MM.1S (cell line): ENCODE measurements around the gene ITGB2.

ENCODE experiments used
- EZH2 ChIP-seq: fragments of 300-600 bp; sonication (generic); optimal IDR thresholded peaks from 2 replicates; pipeline ENCODE3; 2017; ENCODE audit warnings: low read depth, mild to moderate bottlenecking, antibody characterized with exemption, low read length, mixed read lengths
- EZH2phosphoT487 ChIP-seq: fragments of 300-600 bp; sonication (generic); IDR thresholded peaks from 2 replicates; pipeline ENCODE4 v1.6.1; 2018; ENCODE audit warnings: antibody characterized with exemption, low read length
- TF ChIP-seq, protein P1 (sequence below): fragments of 300-600 bp; sonication (generic); IDR thresholded peaks from 2 replicates; pipeline ENCODE4 v1.5.1; 2016; ENCODE audit warnings: antibody characterized with exemption, low read length, mixed read lengths

DNA sequence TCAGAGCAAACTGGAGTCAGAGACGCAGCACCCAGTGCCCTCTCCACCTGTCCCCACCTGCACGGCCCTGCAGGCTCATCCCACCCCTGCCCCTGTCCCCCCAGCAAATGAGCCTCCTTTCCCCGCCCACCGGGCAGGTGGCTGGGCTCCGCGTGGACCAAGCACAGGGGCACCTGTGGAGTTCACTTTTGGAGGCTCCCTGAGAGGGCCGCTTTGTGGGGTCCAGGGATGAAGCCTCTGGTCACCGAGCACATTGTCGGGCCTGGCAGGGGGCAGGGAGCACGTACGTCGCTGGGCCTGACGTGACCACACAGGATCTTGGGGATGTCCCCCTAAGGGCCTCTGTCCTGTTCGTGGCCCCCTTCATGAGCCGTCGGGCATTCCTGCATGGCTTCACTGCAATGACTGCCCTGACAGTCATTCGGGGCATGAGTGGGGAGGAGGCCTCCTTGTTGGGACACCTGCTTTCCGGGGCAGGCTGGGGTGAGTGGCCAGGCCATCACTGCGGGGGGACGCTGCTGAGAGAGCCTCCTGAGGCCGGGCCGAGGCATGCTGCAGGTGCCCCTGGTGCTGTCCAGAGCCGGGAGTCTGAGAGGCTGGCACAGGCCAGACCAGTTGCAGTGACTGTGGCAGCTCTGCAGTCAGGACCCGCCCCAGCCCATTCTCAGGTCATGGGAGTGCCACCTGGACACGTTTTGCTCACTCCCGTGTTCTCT is 38.8 kb upstream of the ITGB2 start:
- TF ChIP-seq, protein P1, sequence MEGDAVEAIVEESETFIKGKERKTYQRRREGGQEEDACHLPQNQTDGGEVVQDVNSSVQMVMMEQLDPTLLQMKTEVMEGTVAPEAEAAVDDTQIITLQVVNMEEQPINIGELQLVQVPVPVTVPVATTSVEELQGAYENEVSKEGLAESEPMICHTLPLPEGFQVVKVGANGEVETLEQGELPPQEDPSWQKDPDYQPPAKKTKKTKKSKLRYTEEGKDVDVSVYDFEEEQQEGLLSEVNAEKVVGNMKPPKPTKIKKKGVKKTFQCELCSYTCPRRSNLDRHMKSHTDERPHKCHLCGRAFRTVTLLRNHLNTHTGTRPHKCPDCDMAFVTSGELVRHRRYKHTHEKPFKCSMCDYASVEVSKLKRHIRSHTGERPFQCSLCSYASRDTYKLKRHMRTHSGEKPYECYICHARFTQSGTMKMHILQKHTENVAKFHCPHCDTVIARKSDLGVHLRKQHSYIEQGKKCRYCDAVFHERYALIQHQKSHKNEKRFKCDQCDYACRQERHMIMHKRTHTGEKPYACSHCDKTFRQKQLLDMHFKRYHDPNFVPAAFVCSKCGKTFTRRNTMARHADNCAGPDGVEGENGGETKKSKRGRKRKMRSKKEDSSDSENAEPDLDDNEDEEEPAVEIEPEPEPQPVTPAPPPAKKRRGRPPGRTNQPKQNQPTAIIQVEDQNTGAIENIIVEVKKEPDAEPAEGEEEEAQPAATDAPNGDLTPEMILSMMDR, result no peak
- TF ChIP-seq EZH2phosphoT487 (no peak), EZH2 (no peak)
